HepG2 (cell line): ENCODE data around the gene ATAD2B. TPM values are rescaled to one million over a fixed set of nuclear protein-coding genes. Genes with fewer than 3 reads are reported as not detected.

Experiments used
- CEBPB ChIP-seq: IDR thresholded peaks from 2 replicates; pipeline ENCODE4 v1.6.1; 2011; ENCODE audit warnings: low read depth, low read length, improper control_type of control experiment, borderline replicate concordance
- HCFC1 ChIP-seq: fragments of 150-350 bp; IDR thresholded peaks from 2 replicates; pipeline ENCODE4 v1.6.1; 2014; ENCODE audit warnings: low read depth, low read length
- HNRNPLL ChIP-seq: fragments of 200-400 bp; formaldehyde crosslinking; IDR thresholded peaks from 2 replicates; pipeline ENCODE4 v1.6.1; 2017; ENCODE audit warnings: mild to moderate bottlenecking, low read depth, low read length; ENCODE audit not compliant: poor library complexity, severe bottlenecking
- ISL2 ChIP-seq: sonication (generic); formaldehyde crosslinking; IDR thresholded peaks from 2 replicates; pipeline ENCODE4 v1.5.0; 2020; ENCODE audit warnings: missing genetic modification reagents
- JUNB ChIP-seq: sonication (generic); formaldehyde crosslinking; IDR thresholded peaks from 2 replicates; pipeline ENCODE4 v1.8.0; 2022; ENCODE audit warnings: missing genetic modification reagents, mild to moderate bottlenecking, borderline replicate concordance
- KDM6A ChIP-seq: IDR thresholded peaks from 2 replicates; pipeline ENCODE4 v1.6.1; 2016; ENCODE audit warnings: low read depth
- NR1H2 ChIP-seq: sonication (generic); formaldehyde crosslinking; IDR thresholded peaks from 2 replicates; pipeline ENCODE4 v1.8.1; 2022; ENCODE audit warnings: low read depth, missing genetic modification reagents, borderline replicate concordance
- PHB2 ChIP-seq: fragments of 450-650 bp; IDR thresholded peaks from 2 replicates; pipeline ENCODE4 v1.6.1; 2018; ENCODE audit not compliant: partially characterized antibody
- POLR2G ChIP-seq: fragments of 200-400 bp; formaldehyde crosslinking; IDR thresholded peaks from 2 replicates; pipeline ENCODE4 v1.6.1; 2018; ENCODE audit warnings: mild to moderate bottlenecking, low read depth, low read length, moderate library complexity
- SOX5 ChIP-seq: IDR thresholded peaks from 2 replicates; pipeline ENCODE4 v1.6.1; 2016; ENCODE audit warnings: borderline replicate concordance
- ZIK1 ChIP-seq: sonication (generic); formaldehyde crosslinking; IDR thresholded peaks from 2 replicates; pipeline ENCODE4 v1.5.0; 2020; ENCODE audit warnings: mild to moderate bottlenecking, low read depth, missing genetic modification reagents, borderline replicate concordance
- ZKSCAN1 ChIP-seq: fragments of 150-350 bp; IDR thresholded peaks from 2 replicates; pipeline ENCODE4 v1.6.1; 2014; ENCODE audit warnings: low read length
- ZKSCAN8 ChIP-seq: IDR thresholded peaks from 2 replicates; pipeline ENCODE4 v1.6.1; 2016; ENCODE audit warnings: borderline replicate concordance, missing genetic modification reagents, missing compliant biosample characterization
- ZNF317 ChIP-seq: sonication (generic); formaldehyde crosslinking; IDR thresholded peaks from 2 replicates; pipeline ENCODE4 v1.5.0; 2020; ENCODE audit warnings: mild to moderate bottlenecking, missing genetic modification reagents
- ZNF441 ChIP-seq: sonication (generic); formaldehyde crosslinking; IDR thresholded peaks from 2 replicates; pipeline ENCODE4 v1.7.0; 2021; ENCODE audit warnings: missing genetic modification reagents, borderline replicate concordance
- ZNF569 ChIP-seq: sonication (generic); formaldehyde crosslinking; IDR thresholded peaks from 2 replicates; pipeline ENCODE4 v1.5.0; 2020; ENCODE audit warnings: mild to moderate bottlenecking, missing genetic modification reagents, moderate library complexity, borderline replicate concordance
- ZNF678 ChIP-seq: sonication (generic); formaldehyde crosslinking; IDR thresholded peaks from 2 replicates; pipeline ENCODE4 v1.4.0; 2020; ENCODE audit warnings: mild to moderate bottlenecking, missing genetic modification reagents
- ZNF816 ChIP-seq: sonication (generic); formaldehyde crosslinking; IDR thresholded peaks from 2 replicates; pipeline ENCODE4 v1.8.0; 2022; ENCODE audit warnings: missing genetic modification reagents, mild to moderate bottlenecking, borderline replicate concordance
- ZSCAN9 ChIP-seq: IDR thresholded peaks from 2 replicates; pipeline ENCODE4 v1.6.1; 2016; ENCODE audit warnings: borderline replicate concordance
- polyA plus RNA-seq, 8 experiments: library from polyadenylated mRNA; depleted of rRNA in 3 of 8; stranded (reverse) in 7 of 8; unstranded in 1 of 8; fragments of >200 nt; fragmentation: Illumina TruSeq in 4 of 8; extraction: Trizol in 4 of 8; gene quantifications; 2 replicates each; pipeline versions ENCODE4 v1.2.1 to v1.2.3, GENCODE V29; 2011 to 2016; ENCODE audit warnings: low read depth in 4 of 8, missing spikeins in 1 of 8, mixed read lengths in 1 of 8; ENCODE audit not compliant: insufficient read depth in 1 of 8
- total RNA-seq, 5 experiments: library from RNA; depleted of rRNA; stranded (reverse); fragments of >200 nt; fragmentation: Illumina TruSeq; extraction: Trizol; gene quantifications; 2 replicates each; pipeline ENCODE4 v1.2.3, GENCODE V29; 2016; ENCODE audit warnings: low read depth in 1 of 5
- TF ChIP-seq, protein P1 (sequence below): fragments of 450-650 bp; IDR thresholded peaks from 2 replicates; pipeline ENCODE4 v1.6.1; 2016
- TF ChIP-seq, protein P2 (sequence below): sonication (generic); formaldehyde crosslinking; IDR thresholded peaks from 2 replicates; pipeline ENCODE4 v1.4.0; 2020; ENCODE audit warnings: missing genetic modification reagents, low read depth, mild to moderate bottlenecking, borderline replicate concordance
- TF ChIP-seq, protein P3 (sequence below), 2 experiments: fragments of 450-650 bp in 1 of 2; sonication (generic) in 1 of 2; formaldehyde crosslinking; IDR thresholded peaks; 2 replicates each; pipeline versions ENCODE4 v1.5.0 to v1.8.0; 2020 to 2022; ENCODE audit warnings: mild to moderate bottlenecking in 1 of 2, missing genetic modification reagents in 1 of 2
- TF ChIP-seq, protein P4 (sequence below): IDR thresholded peaks from 2 replicates; pipeline ENCODE4 v1.6.1; 2016; ENCODE audit warnings: missing compliant biosample characterization, missing genetic modification reagents, borderline replicate concordance

Gene ATAD2B
- total and polyA plus RNA-seq, 2 of the 13 experiments (the other 11 are each of a cell fraction or from before 2014, with no cell fraction given) = 5.3 to 22.2 TPM

DNA sequence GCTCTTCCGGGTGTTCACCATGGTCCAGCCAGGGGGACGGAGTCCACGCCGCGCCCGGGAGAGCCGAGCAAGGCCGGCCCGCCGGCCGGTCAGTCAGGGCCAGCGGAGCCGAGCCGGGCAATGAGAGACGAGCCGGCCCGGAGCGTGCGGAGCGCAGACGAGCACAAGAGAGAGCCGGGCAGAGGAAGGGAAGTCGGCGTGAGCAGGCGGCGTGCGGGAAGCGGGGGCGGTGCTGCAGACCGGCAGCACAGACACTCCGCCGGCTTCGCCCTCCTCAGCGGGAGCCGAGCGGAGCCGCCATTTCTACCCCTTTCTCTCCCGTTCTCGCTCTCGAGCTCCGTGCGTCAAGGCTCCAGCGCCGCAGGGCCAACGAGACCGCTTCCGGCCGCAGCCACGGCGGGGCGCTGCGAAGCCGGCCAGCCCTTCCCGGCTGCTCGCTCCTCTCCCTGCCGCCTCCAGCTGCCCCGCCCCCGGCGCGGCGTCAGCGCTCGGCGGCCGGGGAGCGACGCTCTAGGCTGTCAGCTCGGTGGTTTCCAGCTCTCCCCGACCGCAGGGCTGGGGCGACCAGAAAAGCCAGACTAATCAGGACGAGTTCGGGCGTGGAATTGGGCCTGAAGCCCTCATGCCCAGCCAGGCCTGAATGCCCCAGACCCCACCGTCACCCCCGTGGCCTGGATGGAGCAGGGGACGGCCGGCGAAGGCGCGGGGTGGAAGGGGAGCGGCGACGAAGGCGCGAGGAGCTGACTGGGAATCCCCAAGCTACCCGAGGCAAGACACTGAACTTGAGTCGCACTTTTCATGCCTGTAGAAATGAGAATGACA, at the start of gene ATAD2B (continued):
- TF ChIP-seq CEBPB = no peak
- 0 out of 2 replicates have a peak, but pooled peaks have one; percentile 27 for TF ChIP-seq KDM6A (CRISPR knock-in tag)
- TF ChIP-seq ISL2 (CRISPR knock-in tag) = peak; percentile 78; the same call in 1 of the 2 replicates
- TF ChIP-seq ZKSCAN8 (CRISPR knock-in tag) = peak; percentile 65; the same call in 1 of the 2 replicates
- 0 out of 2 replicates have a peak, but pooled peaks have one; percentile 51 for TF ChIP-seq HCFC1
- TF ChIP-seq ZNF678 (CRISPR knock-in tag) = no peak
- TF ChIP-seq, protein P1, sequence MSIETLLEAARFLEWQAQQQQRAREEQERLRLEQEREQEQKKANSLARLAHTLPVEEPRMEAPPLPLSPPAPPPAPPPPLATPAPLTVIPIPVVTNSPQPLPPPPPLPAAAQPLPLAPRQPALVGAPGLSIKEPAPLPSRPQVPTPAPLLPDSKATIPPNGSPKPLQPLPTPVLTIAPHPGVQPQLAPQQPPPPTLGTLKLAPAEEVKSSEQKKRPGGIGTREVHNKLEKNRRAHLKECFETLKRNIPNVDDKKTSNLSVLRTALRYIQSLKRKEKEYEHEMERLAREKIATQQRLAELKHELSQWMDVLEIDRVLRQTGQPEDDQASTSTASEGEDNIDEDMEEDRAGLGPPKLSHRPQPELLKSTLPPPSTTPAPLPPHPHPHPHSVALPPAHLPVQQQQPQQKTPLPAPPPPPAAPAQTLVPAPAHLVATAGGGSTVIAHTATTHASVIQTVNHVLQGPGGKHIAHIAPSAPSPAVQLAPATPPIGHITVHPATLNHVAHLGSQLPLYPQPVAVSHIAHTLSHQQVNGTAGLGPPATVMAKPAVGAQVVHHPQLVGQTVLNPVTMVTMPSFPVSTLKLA = no peak
- TF ChIP-seq PHB2 = no peak
- no peak for TF ChIP-seq JUNB (CRISPR knock-in tag)
- no peak; the same call in 1 of the 2 replicates for TF ChIP-seq ZNF441 (CRISPR knock-in tag)
- peak; percentile 67; the same call in 1 of the 2 replicates for TF ChIP-seq ZNF816 (CRISPR knock-in tag)
- TF ChIP-seq, protein P2, sequence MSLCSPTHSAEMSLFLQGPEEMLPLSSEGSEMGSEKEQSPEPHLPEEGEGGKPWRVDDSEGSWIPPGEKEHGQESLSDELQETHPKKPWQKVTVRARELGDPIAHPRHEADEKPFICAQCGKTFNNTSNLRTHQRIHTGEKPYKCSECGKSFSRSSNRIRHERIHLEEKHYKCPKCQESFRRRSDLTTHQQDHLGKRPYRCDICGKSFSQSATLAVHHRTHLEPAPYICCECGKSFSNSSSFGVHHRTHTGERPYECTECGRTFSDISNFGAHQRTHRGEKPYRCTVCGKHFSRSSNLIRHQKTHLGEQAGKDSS (CRISPR knock-in tag) = peak; percentile 86
- TF ChIP-seq HNRNPLL = peak; percentile 87
- TF ChIP-seq ZNF569 (CRISPR knock-in tag) = no peak
- TF ChIP-seq ZIK1 (CRISPR knock-in tag) = peak; percentile 92
- peak; percentile 73; the same call in 1 of the 2 replicates for TF ChIP-seq ZSCAN9 (CRISPR knock-in tag)
- TF ChIP-seq NR1H2 = no peak
- TF ChIP-seq POLR2G = peak; percentile 99
- TF ChIP-seq ZNF317 (CRISPR knock-in tag) = peak; percentile 78
- TF ChIP-seq, protein P3, sequence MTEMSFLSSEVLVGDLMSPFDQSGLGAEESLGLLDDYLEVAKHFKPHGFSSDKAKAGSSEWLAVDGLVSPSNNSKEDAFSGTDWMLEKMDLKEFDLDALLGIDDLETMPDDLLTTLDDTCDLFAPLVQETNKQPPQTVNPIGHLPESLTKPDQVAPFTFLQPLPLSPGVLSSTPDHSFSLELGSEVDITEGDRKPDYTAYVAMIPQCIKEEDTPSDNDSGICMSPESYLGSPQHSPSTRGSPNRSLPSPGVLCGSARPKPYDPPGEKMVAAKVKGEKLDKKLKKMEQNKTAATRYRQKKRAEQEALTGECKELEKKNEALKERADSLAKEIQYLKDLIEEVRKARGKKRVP (CRISPR knock-in tag; IDR thresholded peaks at IDR 0.05) = peak in 1 of 2 experiments; percentile 87; a peak in 2 of 4 replicates
- TF ChIP-seq ZKSCAN1 = no peak
- TF ChIP-seq SOX5 = peak; percentile 82
- TF ChIP-seq, protein P4, sequence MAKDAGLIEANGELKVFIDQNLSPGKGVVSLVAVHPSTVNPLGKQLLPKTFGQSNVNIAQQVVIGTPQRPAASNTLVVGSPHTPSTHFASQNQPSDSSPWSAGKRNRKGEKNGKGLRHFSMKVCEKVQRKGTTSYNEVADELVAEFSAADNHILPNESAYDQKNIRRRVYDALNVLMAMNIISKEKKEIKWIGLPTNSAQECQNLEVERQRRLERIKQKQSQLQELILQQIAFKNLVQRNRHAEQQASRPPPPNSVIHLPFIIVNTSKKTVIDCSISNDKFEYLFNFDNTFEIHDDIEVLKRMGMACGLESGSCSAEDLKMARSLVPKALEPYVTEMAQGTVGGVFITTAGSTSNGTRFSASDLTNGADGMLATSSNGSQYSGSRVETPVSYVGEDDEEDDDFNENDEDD (CRISPR knock-in tag) = peak; percentile 79; the same call in 1 of the 2 replicates
